Cardiac muscle cell (in vitro differentiated cells and primary cell): ENCODE measurements around the gene GMPS. TPM values are rescaled to one million over a fixed set of nuclear protein-coding genes. Genes with fewer than 3 reads are reported as not detected.
A peak's percentile ranks its signal among the peaks of the same experiment; 100 is the strongest.

Source experiments
- DNase-seq, 2 donors: peaks; one replicate each; pipeline versions ENCODE4 v3.0.0 to v3.0.0-alpha.2; 2010 to 2017; ENCODE audit warnings: low read depth in 1 of 2, low spot score in 1 of 2
- H3K27ac ChIP-seq: fragments of 200-600 bp; sonication (generic); 2 replicates; pipeline ENCODE4 v1.5.1; 2016
- H3K27me3 ChIP-seq: fragments of 200-600 bp; sonication (generic); 2 replicates; pipeline ENCODE4 v1.6.0; 2016; ENCODE audit warnings: control low read depth
- H3K36me3 ChIP-seq: fragments of 200-600 bp; sonication (generic); 2 replicates; pipeline ENCODE4 v1.5.1; 2016; ENCODE audit warnings: control low read depth
- H3K4me1 ChIP-seq: fragments of 200-600 bp; sonication (generic); 2 replicates; pipeline ENCODE4 v1.8.1; 2017; ENCODE audit warnings: low read depth, mild to moderate bottlenecking, mixed run types
- H3K4me3 ChIP-seq: fragments of 200-600 bp; sonication (generic); 2 replicates; pipeline ENCODE4 v1.5.1; 2016; ENCODE audit warnings: mild to moderate bottlenecking
- H3K9me3 ChIP-seq: fragments of 200-600 bp; sonication (generic); 2 replicates; pipeline ENCODE4 v1.5.1; 2017; ENCODE audit warnings: low read depth, mild to moderate bottlenecking, control low read depth
- CTCF ChIP-seq: IDR thresholded peaks from 2 replicates; pipeline ENCODE4 v1.5.1; 2012; ENCODE audit warnings: low read depth, mild to moderate bottlenecking, low read length
- polyA plus RNA-seq: library from polyadenylated mRNA; unstranded; fragments of >200 nt; fragmentation: Nextera tagmentation; extraction: Ambion mirVana; gene quantifications from 2 replicates; pipeline ENCODE4 v1.2.1, GENCODE V29; 2016
- total RNA-seq: library from RNA; depleted of rRNA; stranded (reverse); fragments of >200 nt; gene quantifications from 2 replicates; pipeline ENCODE4 v1.2.3, GENCODE V29; 2016

Gene GMPS
- total and polyA plus RNA-seq, 2 experiments from 2014 or later: 44.9 to 83.1 TPM

GRCh38 chr3:155921486-155921885 lies 51.0 kb downstream of the GMPS start:
- no peaks in the 10 kb centered on the region for H3K4me1 ChIP-seq
- TF ChIP-seq CTCF: no peak
- H3K4me3 ChIP-seq: no peak overlapping the region
- peak in 1 of 2 donors; percentile 5 for DNase-seq
- peaks cover 64% of the 10 kb centered on the region for H3K36me3 ChIP-seq
- H3K9me3 ChIP-seq: no peaks in the 10 kb centered on the region
- no peak overlapping the region for H3K27ac ChIP-seq
- no peaks in the 10 kb centered on the region for H3K27me3 ChIP-seq

GRCh38 chr3:155934230-155934629 lies 63.8 kb downstream of the GMPS start:
- peak; percentile 27 for TF ChIP-seq CTCF
- no peak overlapping the region for H3K27ac ChIP-seq
- H3K4me3 ChIP-seq: no peak overlapping the region
- no peaks in the 10 kb centered on the region for H3K27me3 ChIP-seq
- no peaks in the 10 kb centered on the region for H3K4me1 ChIP-seq
- DNase-seq: peak in 1 of 2 donors; percentile 44
- H3K9me3 ChIP-seq: no peaks in the 10 kb centered on the region
- H3K36me3 ChIP-seq: peaks cover 35% of the 10 kb centered on the region

GRCh38 chr3:155938409-155938808 lies 68.0 kb downstream of the GMPS start:
- DNase-seq: no peak
- Histone ChIP-seq H3K27ac (no peak overlapping the region), H3K9me3 (no peaks in the 10 kb centered on the region), H3K36me3 (peaks cover 24% of the 10 kb centered on the region), H3K27me3 (no peaks in the 10 kb centered on the region), H3K4me1 (no peaks in the 10 kb centered on the region), H3K4me3 (no peak overlapping the region)
- TF ChIP-seq CTCF: no peak

- no peaks in the 10 kb centered on the region for H3K4me1 ChIP-seq
- DNase-seq: no peak
- TF ChIP-seq CTCF: no peak
- H3K27me3 ChIP-seq: no peaks in the 10 kb centered on the region
- H3K4me3 ChIP-seq: no peak overlapping the region
- peaks cover 13% of the 10 kb centered on the region for H3K36me3 ChIP-seq
- H3K27ac ChIP-seq: no peak overlapping the region
- no peaks in the 10 kb centered on the region for H3K9me3 ChIP-seq
Measured at GRCh38 chr3:155941354-155941753, 70.9 kb downstream of the GMPS start.

GRCh38 chr3:155944081-155944480 lies 73.6 kb downstream of the GMPS start:
- no peak for TF ChIP-seq CTCF
- Histone ChIP-seq H3K4me3 (no peak overlapping the region), H3K36me3 (peaks cover 5% of the 10 kb centered on the region), H3K27ac (no peak overlapping the region), H3K27me3 (no peaks in the 10 kb centered on the region), H3K9me3 (no peaks in the 10 kb centered on the region), H3K4me1 (no peaks in the 10 kb centered on the region)
- DNase-seq: no peak

- H3K4me1 ChIP-seq: no peaks in the 10 kb centered on the region
- no peaks in the 10 kb centered on the region for H3K9me3 ChIP-seq
- TF ChIP-seq CTCF: no peak
- H3K27me3 ChIP-seq: no peaks in the 10 kb centered on the region
- H3K4me3 ChIP-seq: no peak overlapping the region
- DNase-seq: peak in 1 of 2 donors; percentile 84
- H3K27ac ChIP-seq: no peak overlapping the region
- H3K36me3 ChIP-seq: peaks cover 5% of the 10 kb centered on the region
Measured at GRCh38 chr3:155946178-155946577, 75.7 kb downstream of the GMPS start.
